NCI-H187 treated with DMSO at 0.1 percent for 48 hours (cell line): Measurements from ENCODE around the gene CATSPER4.
A peak's percentile ranks its signal among the peaks of the same experiment; 100 is the strongest.

Source experiments
- DNase-seq: peaks from one replicate; lab custom pipeline; 2025; lab: John Stamatoyannopoulos, UW

Gene CATSPER4

GRCh38 chr1:26164861-26165842 is 25.2 kb upstream of the CATSPER4 start:
- no peak for DNase-seq

- DNase-seq: no peak
These were observed 23.6 kb upstream of the CATSPER4 start for GRCh38 chr1:26166719-26167281.

- DNase-seq: peak; percentile 5
These were observed 21.8 kb upstream of the CATSPER4 start, which contains the start of gene C1orf232 for GRCh38 chr1:26168410-26169197. Gene C1orf232 (minus strand): TSS chr1:26168963. CDS start chr1:26168499, 464 bp downstream.

GRCh38 chr1:26169198-26169554 is 21.2 kb upstream of the CATSPER4 start:
- no peak for DNase-seq

- DNase-seq: peak; percentile 11
These were observed 20.5 kb upstream of the CATSPER4 start, which contains the start of gene ZNF593 for GRCh38 chr1:26169669-26170471. Gene ZNF593 (plus strand): TSS chr1:26169908. CDS start chr1:26169984, 76 bp downstream.

- DNase-seq: no peak
These were observed 20.0 kb upstream of the CATSPER4 start for GRCh38 chr1:26170472-26170821.

- no peak for DNase-seq
These were observed 19.0 kb upstream of the CATSPER4 start, which contains the start of gene ZNF593OS for GRCh38 chr1:26171084-26172072. Gene ZNF593OS (minus strand): TSS chr1:26171832. CDS start chr1:26171661, 171 bp downstream.

- no peak for DNase-seq
These were observed 15.1 kb upstream of the CATSPER4 start for GRCh38 chr1:26175346-26175745.

- no peak for DNase-seq
These were observed 13.2 kb upstream of the CATSPER4 start, which contains the start of gene CNKSR1 for GRCh38 chr1:26177182-26177684. Gene CNKSR1 (plus strand): TSS chr1:26177491. CDS start chr1:26177548, 57 bp downstream.

GRCh38 chr1:26180010-26180506 is 10.3 kb upstream of the CATSPER4 start:
- no peak for DNase-seq

- DNase-seq: no peak
These were observed 8.6 kb upstream of the CATSPER4 start for GRCh38 chr1:26181586-26182382.

GRCh38 chr1:26182383-26182696 is 8.1 kb upstream of the CATSPER4 start:
- DNase-seq: no peak

GRCh38 chr1:26184086-26184485 is 6.3 kb upstream of the CATSPER4 start:
- DNase-seq: no peak

GRCh38 chr1:26184883-26185282 is 5.5 kb upstream of the CATSPER4 start:
- DNase-seq: no peak

- DNase-seq: no peak
These were observed 2.5 kb upstream of the CATSPER4 start for GRCh38 chr1:26187882-26188281.

- DNase-seq: no peak
These were observed 1.9 kb upstream of the CATSPER4 start for GRCh38 chr1:26188477-26188876.

GRCh38 chr1:26189331-26189730 is 1.1 kb upstream of the CATSPER4 start:
- no peak for DNase-seq

- no peak for DNase-seq
These were observed 589 bp upstream of the CATSPER4 start for GRCh38 chr1:26189751-26190275.

- no peak for DNase-seq
These were observed 1.3 kb downstream of the CATSPER4 start for GRCh38 chr1:26191739-26192138.
